Midbrain (tissue), 1 donor: ENCODE data around the gene UTS2B.

ENCODE experiments used
- DNase-seq: peaks from one replicate; lab custom pipeline; 2025; lab: John Stamatoyannopoulos, UW

Gene UTS2B

GRCh38 chr3:191238321-191238817, 92.0 kb downstream of the UTS2B start:
- no peak for DNase-seq

DNA sequence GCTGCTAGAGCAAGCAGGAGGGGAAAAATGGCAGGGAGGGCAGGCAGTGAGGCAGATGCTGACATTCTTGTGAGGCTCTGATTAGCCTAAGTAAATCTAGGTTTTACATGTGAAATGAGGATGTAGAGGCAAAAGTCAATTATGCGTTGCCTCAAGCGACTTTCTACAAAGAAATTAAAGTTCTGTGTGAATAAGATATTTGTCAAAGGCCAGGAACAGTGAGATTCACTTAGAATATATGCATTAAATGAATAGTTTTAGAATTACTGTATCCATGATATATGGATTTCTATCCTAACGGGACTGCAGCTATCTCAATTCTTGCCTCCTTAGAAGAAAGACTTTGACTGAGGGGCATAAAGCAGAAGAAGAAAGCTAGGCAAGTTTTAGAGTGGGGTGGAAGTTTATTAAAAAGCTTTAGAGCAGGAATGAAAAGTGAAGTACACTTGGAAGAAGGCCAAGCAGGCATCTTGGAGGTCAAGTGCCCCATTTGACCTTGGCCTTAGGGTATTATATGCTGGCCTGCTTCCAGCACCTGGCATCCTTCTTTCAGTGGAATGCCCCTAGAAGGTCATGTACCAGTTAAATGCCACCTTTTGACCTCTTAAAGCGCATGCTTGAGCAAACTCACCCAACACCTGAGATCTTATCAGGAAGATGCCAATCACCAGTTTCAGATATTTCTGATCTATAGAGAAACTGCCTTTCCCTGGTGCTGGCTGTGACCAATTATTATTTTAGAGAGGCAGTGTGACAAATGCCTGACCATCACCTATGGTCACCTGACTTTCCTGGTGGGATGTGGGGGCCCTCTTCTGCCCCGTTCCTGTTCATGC, 93.1 kb downstream of the UTS2B start:
- DNase-seq: no peak

GRCh38 chr3:191236646-191237045, 93.7 kb downstream of the UTS2B start:
- DNase-seq: no peak

DNA sequence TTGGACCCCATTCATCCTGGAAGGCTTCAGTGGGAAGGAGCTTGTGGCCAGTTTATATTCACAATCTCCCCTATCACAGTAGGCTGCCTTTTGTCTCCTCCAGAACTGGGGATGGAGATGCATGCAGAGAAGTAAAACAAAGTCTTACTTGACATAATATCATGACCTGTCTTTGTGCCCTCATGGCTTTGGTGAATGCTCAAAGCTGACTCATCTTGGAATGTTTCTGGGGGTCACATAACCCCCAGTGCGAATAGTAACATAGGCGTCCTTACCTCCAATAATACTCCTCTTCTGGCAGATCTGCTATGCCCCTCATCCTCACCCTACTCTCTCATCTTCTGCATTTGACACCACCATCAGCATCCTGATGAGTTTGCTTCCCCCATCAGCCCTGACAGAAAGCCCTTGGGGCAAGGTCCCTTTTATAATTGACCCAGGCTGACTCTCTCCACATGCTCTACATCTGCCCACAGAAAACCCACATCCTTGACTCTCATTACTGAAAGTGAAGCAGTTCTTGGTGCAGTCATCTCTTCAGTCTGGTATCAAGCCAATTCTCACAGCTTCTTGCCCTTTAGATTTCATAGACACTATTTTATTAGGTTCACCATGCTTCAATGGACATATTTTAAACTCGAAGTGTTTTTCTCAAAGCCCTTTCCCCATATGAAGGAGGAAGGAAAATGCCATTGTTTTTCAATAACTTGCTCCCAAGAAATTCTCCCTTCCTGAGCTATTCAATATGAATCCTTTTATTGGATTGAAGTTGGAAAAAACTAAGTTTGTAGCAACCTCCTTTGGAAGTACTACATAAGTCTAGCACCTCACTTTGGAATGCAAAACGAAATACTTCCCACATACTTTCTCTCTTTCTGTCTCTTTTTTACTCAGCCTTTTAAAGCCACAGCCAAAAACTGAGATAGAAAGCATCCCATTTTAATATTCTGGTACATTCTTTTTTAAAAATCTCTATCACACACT, 94.7 kb downstream of the UTS2B start:
- no peak for DNase-seq

GRCh38 chr3:191234216-191234615, 96.1 kb downstream of the UTS2B start:
- no peak for DNase-seq

DNA sequence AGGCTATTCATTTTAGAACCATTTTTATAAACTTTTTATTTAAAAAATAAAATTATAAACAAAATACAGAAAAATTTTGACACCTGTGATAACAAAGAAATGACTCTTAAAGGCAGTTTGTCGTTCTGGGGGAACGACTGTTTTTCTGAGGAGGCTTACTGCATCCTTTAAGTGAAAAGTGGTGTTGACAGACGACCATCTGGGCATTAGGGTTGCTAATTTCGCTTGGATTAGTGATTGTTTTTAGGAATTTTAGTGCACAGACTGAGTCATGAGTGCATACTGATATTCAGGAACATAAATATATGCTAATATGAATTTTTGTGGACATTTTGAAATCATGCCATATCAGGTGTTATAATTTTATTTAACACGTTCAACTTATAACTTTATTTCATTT, 102.8 kb downstream of the UTS2B start:
- no peak for DNase-seq

DNA sequence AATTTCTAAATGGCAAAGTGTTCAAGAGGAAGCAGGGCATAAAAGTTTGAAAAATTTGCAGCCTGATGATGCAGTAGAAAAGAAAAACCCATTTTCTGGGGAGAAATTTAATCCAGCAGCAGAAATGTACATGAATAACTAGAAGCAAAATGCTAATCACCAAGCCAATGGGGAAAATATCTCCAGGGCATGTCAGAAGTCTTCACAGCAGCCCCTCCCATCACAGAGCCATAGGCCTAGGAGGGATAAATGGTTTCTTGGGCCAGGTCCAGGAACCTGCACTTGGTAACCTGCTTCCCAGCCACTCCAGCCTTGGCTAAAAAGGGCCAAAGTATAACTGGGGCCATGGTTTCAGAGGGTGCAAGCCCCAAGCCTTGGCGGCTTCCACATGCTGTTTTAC, 108.7 kb downstream of the UTS2B start:
- no peak for DNase-seq

GRCh38 chr3:191220908-191221307, 109.4 kb downstream of the UTS2B start:
- no peak for DNase-seq

DNA sequence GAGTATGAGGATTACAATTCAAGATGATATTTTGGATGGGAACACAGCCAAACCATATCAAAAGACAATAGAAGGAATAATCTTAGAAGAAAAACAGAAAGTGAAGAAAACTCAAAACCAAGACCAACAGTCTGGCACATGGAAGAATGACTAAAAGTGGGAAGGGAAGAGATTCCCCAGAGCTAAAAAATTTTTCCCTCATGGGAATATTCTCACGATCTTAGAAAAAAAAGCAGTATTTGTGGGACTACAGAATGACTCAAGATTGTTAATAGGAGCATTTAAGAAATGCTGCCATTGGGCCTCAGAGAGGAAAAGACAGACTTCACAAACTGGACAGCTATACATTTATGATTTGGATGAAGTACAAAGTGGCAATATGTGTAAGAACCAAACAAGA, 113.0 kb downstream of the UTS2B start:
- DNase-seq: no peak
